ENCODE measurements around the gene DPY19L1. TPM values are rescaled to one million over a fixed set of nuclear protein-coding genes. Genes with fewer than 3 reads are reported as not detected.

Gene DPY19L1
- total RNA-seq, 2 donors from 2014 or later, result 22.0 to 24.3 TPM

DNA sequence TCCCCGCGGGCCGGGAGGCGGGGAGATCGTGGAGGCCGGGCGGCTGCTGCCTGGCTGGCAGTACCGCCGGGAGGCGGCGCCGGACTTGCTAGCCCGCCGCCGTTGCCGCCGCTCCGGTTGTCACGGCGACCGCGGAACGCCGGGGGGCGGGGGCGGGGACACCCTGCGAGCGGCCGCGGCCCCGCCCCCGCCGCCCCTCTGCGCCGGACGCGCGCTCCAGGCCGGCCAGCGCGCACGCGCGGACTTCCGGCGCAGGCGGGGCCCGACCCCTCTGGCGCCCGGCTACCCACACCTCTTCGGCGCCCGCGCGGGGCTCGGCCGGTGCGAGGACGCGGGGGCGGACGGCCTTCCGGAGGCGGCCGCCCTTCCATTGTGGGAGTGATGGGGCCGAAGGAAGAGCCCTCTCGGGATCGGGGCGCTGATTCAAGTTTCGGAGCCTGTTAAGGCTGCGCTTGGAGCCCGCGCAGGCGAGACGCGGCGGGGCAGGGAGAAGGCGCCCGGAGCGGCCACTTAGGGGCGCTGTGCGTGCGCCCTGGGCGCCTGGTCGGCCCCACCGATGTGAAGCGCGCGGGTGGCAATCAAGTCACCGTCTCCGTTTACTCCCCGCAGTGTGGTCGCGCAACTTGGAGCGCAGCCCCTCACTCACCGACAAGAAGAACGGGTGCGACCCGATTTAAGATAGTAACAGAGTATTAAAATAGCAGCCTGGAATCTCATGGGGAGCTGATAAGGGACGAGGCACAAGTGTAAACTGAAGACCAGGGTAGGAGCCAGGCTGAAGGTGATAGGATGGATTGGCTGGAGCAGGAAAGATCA, 449 bp upstream of the DPY19L1 start:
- intact Hi-C loops (cut with DNase I, micrococcal nuclease), result no loop called here
- peak; percentile 92 to 96 for DNase-seq
- peak; percentile 87 for ATAC-seq

- ATAC-seq (peak; percentile 29), DNase-seq (peak; percentile 61 to 69)
- intact Hi-C loops (cut with DNase I, micrococcal nuclease), result no loop called here
Observed at GRCh38 chr7:35036361-35037171, 719 bp downstream of the DPY19L1 start.

DNA sequence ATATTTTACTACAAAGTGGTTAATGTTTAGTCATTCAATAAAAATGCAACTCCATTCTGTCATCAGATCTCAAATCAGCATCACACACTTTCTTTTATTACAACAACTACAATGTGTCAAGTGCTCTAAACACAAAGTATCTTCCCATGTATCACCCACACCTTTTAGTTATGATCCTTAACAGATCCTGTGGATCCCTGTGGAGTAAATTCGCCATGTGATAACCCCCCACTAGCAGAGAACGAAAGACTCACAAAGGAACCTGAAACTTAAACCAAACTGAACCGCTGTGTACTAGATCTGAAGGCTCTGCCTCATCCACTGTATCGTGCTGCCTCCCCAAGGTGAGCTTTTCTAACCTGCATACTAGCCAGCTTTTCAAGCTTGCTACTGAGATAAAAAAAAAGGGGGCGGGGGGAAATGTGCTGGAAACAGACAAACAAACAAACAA, 1.7 kb downstream of the DPY19L1 start:
- ATAC-seq, result peak; percentile 24
- intact Hi-C loops (cut with DNase I, micrococcal nuclease), result no loop called here
- peak; percentile 26 to 38 for DNase-seq

GRCh38 chr7:35032166-35032565, 5.1 kb downstream of the DPY19L1 start:
- DNase-seq (no peak), ATAC-seq (no peak)
- intact Hi-C loops (cut with DNase I, micrococcal nuclease), result no loop called here

- intact Hi-C loops (cut with DNase I, micrococcal nuclease), result no loop called here
- no peak for DNase-seq
- no peak for ATAC-seq
Observed at GRCh38 chr7:35030848-35031247, 6.4 kb downstream of the DPY19L1 start.

DNA sequence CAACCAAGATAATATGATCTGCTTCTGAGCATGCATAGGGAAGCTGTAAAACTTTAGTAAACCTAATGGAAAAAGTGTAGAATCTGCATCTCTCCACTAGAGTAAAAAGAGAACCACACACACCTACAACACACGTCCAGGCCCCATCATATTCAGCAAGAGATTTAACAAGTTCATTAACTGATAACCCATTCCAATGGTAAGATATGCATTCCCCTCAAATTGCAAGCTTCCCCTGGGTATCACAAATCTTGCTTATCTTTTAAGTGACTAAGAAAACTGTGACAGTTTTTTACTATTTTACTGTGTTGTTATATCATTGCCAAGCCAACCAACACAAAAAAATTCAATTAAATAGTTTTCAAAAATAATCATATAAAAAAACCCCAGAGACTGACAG, 8.0 kb downstream of the DPY19L1 start:
- DNase-seq, result no peak
- intact Hi-C loops (cut with DNase I, micrococcal nuclease), result no loop called here

DNA sequence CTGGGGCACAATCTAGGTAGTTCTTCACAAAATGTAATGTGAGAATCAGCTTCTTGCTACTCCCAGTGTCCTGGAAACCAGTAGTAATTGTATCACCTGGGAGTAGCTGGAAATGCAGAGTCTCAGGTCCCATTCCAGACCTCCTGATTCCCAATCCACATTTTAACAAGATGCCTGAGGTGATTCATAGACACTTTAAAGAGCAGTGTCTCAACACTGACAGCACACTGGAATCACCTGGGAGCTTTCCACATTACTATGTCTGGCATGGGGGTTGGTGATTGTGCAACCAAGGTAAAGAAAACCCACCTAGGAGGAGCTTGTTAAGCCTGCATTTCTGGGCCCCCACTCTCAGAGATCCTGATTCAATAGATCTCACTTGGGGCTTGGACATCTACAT, 11.1 kb downstream of the DPY19L1 start:
- intact Hi-C loops (cut with DNase I, micrococcal nuclease), result no loop called here
- DNase-seq, result no peak
- ATAC-seq, result no peak

More for the DNA sequence above, 8.0 kb downstream of the DPY19L1 start:
- no peak for ATAC-seq

DNA sequence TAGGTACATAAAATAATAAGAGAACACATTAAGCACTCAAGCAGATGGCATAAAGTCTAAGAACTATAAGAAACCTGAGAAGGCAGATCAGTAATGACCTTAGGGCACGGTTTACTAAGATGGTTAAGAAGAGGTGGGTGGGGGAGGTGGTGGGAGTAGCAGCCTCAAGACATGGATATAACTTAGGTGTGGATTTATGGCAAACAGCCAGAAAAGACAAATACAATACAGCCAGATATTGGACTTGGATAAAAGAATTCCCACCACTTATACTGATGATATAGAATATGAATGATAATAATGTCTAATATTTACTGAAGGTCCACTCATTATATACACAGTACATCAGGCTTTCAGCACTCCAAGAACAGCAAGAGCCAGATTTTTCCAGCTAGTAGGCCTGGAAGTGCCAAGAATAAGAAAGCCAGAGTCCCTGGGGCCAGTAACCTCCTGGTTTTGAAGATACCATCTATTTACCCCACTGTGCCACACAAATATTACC, 11.9 kb downstream of the DPY19L1 start:
- ATAC-seq, result no peak
- DNase-seq, result no peak
- intact Hi-C loops (cut with DNase I, micrococcal nuclease), result no loop called here

- intact Hi-C loops (cut with DNase I, micrococcal nuclease), result no loop called here
- ATAC-seq, result no peak
- DNase-seq, result no peak
Observed at GRCh38 chr7:35024298-35024697, 13.0 kb downstream of the DPY19L1 start.

DNA sequence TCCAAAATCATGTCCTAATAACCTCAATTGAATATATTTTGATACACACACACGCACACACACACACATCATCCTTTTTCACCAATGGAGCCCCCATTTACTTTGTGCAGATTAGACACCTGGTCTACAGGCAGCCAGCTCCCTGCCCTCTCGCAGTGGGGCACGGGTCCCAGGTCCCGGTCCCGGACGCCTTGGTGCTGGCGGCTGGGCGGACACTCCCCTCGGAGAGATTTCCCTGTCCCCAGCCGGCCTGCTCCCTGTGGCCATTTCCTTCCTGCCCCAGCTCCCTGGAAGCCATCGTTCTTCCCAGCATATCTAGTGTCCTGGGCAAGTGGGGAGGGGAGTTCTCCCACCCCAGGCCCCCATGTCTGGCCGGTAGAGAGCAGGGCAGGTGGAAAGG, 14.6 kb downstream of the DPY19L1 start:
- no peak for DNase-seq
- intact Hi-C loops (cut with DNase I, micrococcal nuclease), result no loop called here
- ATAC-seq, result no peak

- no peak for ATAC-seq
- intact Hi-C loops (cut with DNase I, micrococcal nuclease), result no loop called here
- DNase-seq, result no peak
Observed at GRCh38 chr7:35021445-35021844, 15.8 kb downstream of the DPY19L1 start.

GRCh38 chr7:35019801-35020200, 17.5 kb downstream of the DPY19L1 start:
- ATAC-seq (no peak), DNase-seq (no peak)
- intact Hi-C loops (cut with DNase I, micrococcal nuclease), result no loop called here

GRCh38 chr7:35019179-35019729, 18.0 kb downstream of the DPY19L1 start:
- DNase-seq, result no peak
- no peak for ATAC-seq
- intact Hi-C loops (cut with DNase I, micrococcal nuclease), result no loop called here

- DNase-seq (no peak), ATAC-seq (no peak)
- intact Hi-C loops (cut with DNase I, micrococcal nuclease), result no loop called here
Observed at GRCh38 chr7:35015346-35015859, 21.9 kb downstream of the DPY19L1 start.

GRCh38 chr7:35012160-35012559, 25.1 kb downstream of the DPY19L1 start:
- ATAC-seq, result peak; percentile 98
- peak; percentile 18 to 34 for DNase-seq
- intact Hi-C loops (cut with DNase I, micrococcal nuclease), result no loop called here

- ATAC-seq (peak; percentile 74), DNase-seq (no peak)
- intact Hi-C loops (cut with DNase I, micrococcal nuclease), result no loop called here
Observed at GRCh38 chr7:35011085-35011484, 26.2 kb downstream of the DPY19L1 start.

GRCh38 chr7:35007768-35008167, 29.5 kb downstream of the DPY19L1 start:
- ATAC-seq (no peak), DNase-seq (no peak)
- intact Hi-C loops (cut with DNase I, micrococcal nuclease), result no loop called here

- DNase-seq (peak in 1 of 2 donors; percentile 58), ATAC-seq (peak; percentile 15)
- intact Hi-C loops (cut with DNase I, micrococcal nuclease), result no loop called here
Observed at GRCh38 chr7:35004531-35005095, 32.7 kb downstream of the DPY19L1 start.

DNA sequence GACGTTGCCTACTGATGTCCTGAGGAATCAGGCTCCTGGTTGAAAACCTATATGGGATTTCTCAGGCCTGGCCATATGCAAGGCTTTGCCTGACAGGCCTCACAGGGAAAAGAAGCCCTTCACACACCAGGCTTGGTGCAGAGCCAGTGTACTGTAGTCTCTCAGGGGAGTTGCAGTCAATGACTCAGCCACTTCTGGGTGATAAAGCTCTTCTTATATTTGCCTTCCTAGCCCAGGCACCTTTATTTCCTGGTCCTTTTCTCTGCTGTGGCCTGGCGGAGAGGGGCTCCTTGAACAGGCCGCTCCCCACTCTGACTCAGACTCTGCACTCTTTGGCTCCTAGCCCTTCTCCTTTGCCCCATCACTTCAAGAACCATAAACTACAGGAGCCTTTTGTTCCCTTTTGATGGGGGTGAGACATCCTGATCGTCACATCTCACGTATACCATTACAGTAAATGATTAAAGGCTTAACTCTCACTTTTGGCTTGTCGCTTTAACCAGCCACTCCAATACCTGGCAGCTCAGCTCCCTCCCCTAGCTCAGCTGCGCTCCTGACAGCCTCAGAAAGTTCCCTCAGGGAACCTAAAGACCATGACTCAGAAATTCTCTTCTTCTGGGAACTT, 33.5 kb downstream of the DPY19L1 start:
- peak; percentile 94 for ATAC-seq
- peak; percentile 70 to 89 for DNase-seq
- intact Hi-C loops (cut with DNase I, micrococcal nuclease), result no loop called here
